GM23338 (cell line): ENCODE measurements around the gene PROZ. TPM values are rescaled to one million over a fixed set of nuclear protein-coding genes. Genes with fewer than 3 reads are reported as not detected.

ENCODE experiments used
- ATAC-seq: fragments of 200-7000 bp; cut with Tn5 transposase; 3 replicates; pipeline ENCODE4 v1.9.1; 2020
- DNase-seq: peaks from one replicate; pipeline ENCODE4 v3.0.0-alpha.2; 2015; ENCODE audit warnings: low spot score
- H2AFZ ChIP-seq: fragments of 200-600 bp; sonication (generic); 2 replicates; pipeline ENCODE4 v1.8.0; 2016; ENCODE audit warnings: antibody characterized with exemption, mild to moderate bottlenecking, moderate library complexity
- H3F3A ChIP-seq: fragments of 200-600 bp; sonication (generic); replicated peaks from 2 replicates; pipeline ENCODE4 v1.8.0; 2017; ENCODE audit warnings: antibody characterized with exemption, mixed run types, low read depth
- H3K27ac ChIP-seq: fragments of 200-600 bp; sonication (generic); 2 replicates; pipeline ENCODE4 v1.6.1; 2016; ENCODE audit warnings: low read depth
- H3K27me3 ChIP-seq: fragments of 200-600 bp; sonication (generic); 2 replicates; pipeline ENCODE4 v1.8.0; 2016; ENCODE audit warnings: mild to moderate bottlenecking, mixed run types, moderate library complexity; ENCODE audit not compliant: insufficient read depth
- H3K36me3 ChIP-seq: fragments of 200-600 bp; sonication (generic); 2 replicates; pipeline ENCODE4 v1.8.0; 2016; ENCODE audit warnings: mild to moderate bottlenecking; ENCODE audit not compliant: insufficient read depth
- H3K4me1 ChIP-seq: fragments of 200-600 bp; sonication (generic); 2 replicates; pipeline ENCODE4 v1.8.0; 2016; ENCODE audit warnings: mild to moderate bottlenecking, moderate library complexity; ENCODE audit not compliant: insufficient read depth
- H3K4me2 ChIP-seq: fragments of 200-600 bp; sonication (generic); 2 replicates; pipeline ENCODE4 v1.7.1; 2017; ENCODE audit warnings: mixed run types
- H3K4me3 ChIP-seq: fragments of 200-600 bp; sonication (generic); 2 replicates; pipeline ENCODE4 v1.6.1; 2016; ENCODE audit warnings: mixed run types
- H3K79me2 ChIP-seq: fragments of 200-600 bp; sonication (generic); replicated peaks from 2 replicates; pipeline ENCODE4 v1.8.0; 2017; ENCODE audit warnings: mild to moderate bottlenecking; ENCODE audit not compliant: insufficient read depth
- H3K9me2 ChIP-seq: fragments of 200-600 bp; sonication (generic); 2 replicates; pipeline ENCODE4 v1.8.0; 2017; ENCODE audit not compliant: insufficient read depth
- H4K20me1 ChIP-seq: fragments of 200-600 bp; sonication (generic); replicated peaks from 2 replicates; pipeline ENCODE4 v1.8.0; 2017; ENCODE audit warnings: mild to moderate bottlenecking; ENCODE audit not compliant: insufficient read depth
- H3K27ac Mint-ChIP-seq: 2 replicates; pipeline ENCODE4 v1.8.0; 2020; ENCODE audit warnings: inconsistent platforms, mild to moderate bottlenecking, moderate library complexity, mixed read lengths
- H3K27me3 Mint-ChIP-seq: 3 replicates; pipeline ENCODE4 v1.8.0; 2022; ENCODE audit warnings: low read depth, mild to moderate bottlenecking, moderate library complexity, mixed read lengths, inconsistent platforms; ENCODE audit not compliant: insufficient read depth, poor library complexity
- H3K36me3 Mint-ChIP-seq: 3 replicates; pipeline ENCODE4 v1.8.0; 2021; ENCODE audit warnings: low read depth, mild to moderate bottlenecking, inconsistent platforms, moderate library complexity, mixed read lengths
- H3K4me1 Mint-ChIP-seq: 3 replicates; pipeline ENCODE4 v1.8.0; 2020; ENCODE audit warnings: mild to moderate bottlenecking, inconsistent platforms, mixed read lengths
- H3K4me3 Mint-ChIP-seq: 3 replicates; pipeline ENCODE4 v1.8.0; 2021; ENCODE audit warnings: moderate library complexity, mild to moderate bottlenecking, inconsistent platforms, mixed read lengths
- H3K9me3 Mint-ChIP-seq: 3 replicates; pipeline ENCODE4 v1.8.0; 2020; ENCODE audit warnings: moderate library complexity, mild to moderate bottlenecking, inconsistent platforms, mixed read lengths
- CREB1 ChIP-seq: fragments of 250-450 bp; sonication (Bioruptor Pico); IDR thresholded peaks from 2 replicates; pipeline ENCODE4 v1.5.0; 2020; ENCODE audit warnings: low read depth, mild to moderate bottlenecking, moderate library complexity
- CTCF ChIP-seq, 2 experiments: fragments of 200-600 bp in 1 of 2; sonication (generic) in 1 of 2; conservative IDR thresholded peaks; 2 replicates each; pipeline versions ENCODE4 v1.5.1 to v1.6.1; 2016 to 2017; ENCODE audit warnings: antibody characterized with exemption in 2 of 2, low read depth in 2 of 2, mild to moderate bottlenecking in 2 of 2, moderate library complexity in 1 of 2
- ETS1 ChIP-seq: IDR thresholded peaks from 2 replicates; pipeline ENCODE4 v1.6.1; 2016; ENCODE audit warnings: antibody characterized with exemption
- EZH2 ChIP-seq: fragments of 200-600 bp; sonication (generic); IDR thresholded peaks from one replicate; pipeline ENCODE4 v1.8.0; 2017; ENCODE audit warnings: antibody characterized with exemption, mild to moderate bottlenecking, low read depth; ENCODE audit not compliant: unreplicated experiment
- EZH2phosphoT487 ChIP-seq: fragments of 200-600 bp; sonication (generic); IDR thresholded peaks from one replicate; pipeline ENCODE4 v1.8.1; 2018; ENCODE audit warnings: antibody characterized with exemption; ENCODE audit not compliant: unreplicated experiment
- JUNB ChIP-seq: IDR thresholded peaks from one replicate; pipeline ENCODE4 v1.6.1; 2016; ENCODE audit warnings: antibody characterized with exemption; ENCODE audit not compliant: unreplicated experiment
- NANOG ChIP-seq: IDR thresholded peaks from 2 replicates; pipeline ENCODE4 v1.6.1; 2016; ENCODE audit warnings: antibody characterized with exemption, borderline replicate concordance
- POLR2AphosphoS5 ChIP-seq: IDR thresholded peaks from 2 replicates; pipeline ENCODE4 v1.6.1; 2016; ENCODE audit warnings: antibody characterized with exemption, low read depth
- REST ChIP-seq: IDR thresholded peaks from one replicate; pipeline ENCODE4 v1.6.1; 2018; ENCODE audit warnings: antibody characterized with exemption; ENCODE audit not compliant: unreplicated experiment
- STAT1 ChIP-seq: IDR thresholded peaks from one replicate; pipeline ENCODE4 v1.6.1; 2016; ENCODE audit warnings: antibody characterized with exemption; ENCODE audit not compliant: unreplicated experiment
- ZNF114 ChIP-seq: fragments of 250-450 bp; sonication (Bioruptor Pico); IDR thresholded peaks from 2 replicates; pipeline ENCODE4 v1.5.0; 2020; ENCODE audit warnings: mild to moderate bottlenecking, moderate library complexity
- ZNF331 ChIP-seq: fragments of 250-450 bp; sonication (Bioruptor Pico); IDR thresholded peaks from 2 replicates; pipeline ENCODE4 v1.5.0; 2020; ENCODE audit warnings: low read depth, mild to moderate bottlenecking, moderate library complexity
- ZNF462 ChIP-seq: fragments of 250-450 bp; sonication (Bioruptor Pico); IDR thresholded peaks from 2 replicates; pipeline ENCODE4 v1.5.0; 2020; ENCODE audit warnings: mild to moderate bottlenecking, moderate library complexity
- polyA plus RNA-seq: library from polyadenylated mRNA; unstranded; fragments of >200 nt; fragmentation: Nextera tagmentation; extraction: Ambion mirVana; gene quantifications from 2 replicates; pipeline ENCODE4 v1.2.1, GENCODE V29; 2016
- total RNA-seq: library from RNA; depleted of rRNA; stranded (reverse); fragments of >200 nt; shearing (Covaris generic); gene quantifications from 2 replicates; pipeline ENCODE4 v1.2.3, GENCODE V29; 2014

Gene PROZ
- total and polyA plus RNA-seq, 2 experiments from 2014 or later = 0.53 TPM; not detected in 1

- peaks cover 9% of the 10 kb centered on the region for H3K27me3 Mint-ChIP-seq
- peaks cover 10% of the 10 kb centered on the region for H3K4me1 Mint-ChIP-seq
- Histone ChIP-seq H3K36me3 (no peaks in the 10 kb centered on the region), H3K27ac (no peak overlapping the region), H2AFZ (no peak overlapping the region), H3K4me1 (no peaks in the 10 kb centered on the region), H3K79me2 (no peaks in the 10 kb centered on the region), H3K4me2 (no peak overlapping the region), H3K9me2 (no peaks in the 10 kb centered on the region), H3F3A (no peaks in the 10 kb centered on the region), H4K20me1 (no peaks in the 10 kb centered on the region; the same call in 1 of the 2 replicates), H3K4me3 (no peak overlapping the region), H3K27me3 (no peaks in the 10 kb centered on the region)
- H3K27ac Mint-ChIP-seq = no peak overlapping the region
- H3K4me3 Mint-ChIP-seq = no peak overlapping the region
- TF ChIP-seq EZH2 = no peak
- TF ChIP-seq CTCF (conservative IDR thresholded peaks at IDR 0.05; ENCODE audit: low read depth in 2 of 2) = no peak
- no peak for TF ChIP-seq ZNF331 (CRISPR knock-in tag)
- TF ChIP-seq REST = no peak
- no peak for TF ChIP-seq JUNB
- TF ChIP-seq CREB1 = no peak
- no peak for TF ChIP-seq ETS1
- no peak for TF ChIP-seq POLR2AphosphoS5
- TF ChIP-seq ZNF114 (CRISPR knock-in tag) = no peak
- TF ChIP-seq NANOG = no peak
- TF ChIP-seq ZNF462 (CRISPR knock-in tag) = no peak
- TF ChIP-seq EZH2phosphoT487 = no peak
- TF ChIP-seq STAT1 = no peak
- no peak for ATAC-seq
- DNase-seq = no peak
- H3K9me3 Mint-ChIP-seq = no peaks in the 10 kb centered on the region
- H3K36me3 Mint-ChIP-seq = peaks cover 21% of the 10 kb centered on the region
Measured at GRCh38 chr13:113166681-113167080, 8.2 kb downstream of the PROZ start.
